Mucosa of rectum (tissue), 2 donors: ENCODE results near the gene FBXL3.

ENCODE experiments used
- H3K27ac ChIP-seq, 2 donors: one replicate each; pipeline ENCODE4 v1.7.0; 2013; ENCODE audit warnings: inconsistent platforms in 2 of 2, low read depth in 2 of 2, low read length in 2 of 2
- H3K27me3 ChIP-seq, 2 donors: one replicate each; pipeline ENCODE4 v1.7.0; 2013; ENCODE audit warnings: low read length in 2 of 2; ENCODE audit not compliant: control insufficient read depth in 2 of 2, insufficient read depth in 2 of 2
- H3K36me3 ChIP-seq, 2 donors: one replicate each; pipeline ENCODE4 v1.7.0; 2013; ENCODE audit warnings: low read length in 2 of 2; ENCODE audit not compliant: control insufficient read depth in 2 of 2, insufficient read depth in 2 of 2
- H3K4me1 ChIP-seq, 2 donors: one replicate each; pipeline ENCODE4 v1.7.0; 2013; ENCODE audit warnings: low read length in 2 of 2, mild to moderate bottlenecking in 1 of 2; ENCODE audit not compliant: control insufficient read depth in 2 of 2, insufficient read depth in 2 of 2
- H3K4me3 ChIP-seq, 2 donors: one replicate each; pipeline ENCODE4 v1.7.0; 2013; ENCODE audit warnings: low read length in 2 of 2
- H3K9ac ChIP-seq, 2 donors: one replicate each; pipeline ENCODE4 v1.7.0; 2013; ENCODE audit warnings: low read length in 2 of 2, low read depth in 1 of 2, mild to moderate bottlenecking in 1 of 2
- H3K9me3 ChIP-seq, 2 donors: one replicate each; pipeline ENCODE4 v1.7.0; 2013; ENCODE audit warnings: low read length in 2 of 2; ENCODE audit not compliant: control insufficient read depth in 2 of 2
- donor health status: healthy.
- donor health status: Normal muscosa, but diverticular disease.

Gene FBXL3

GRCh38 chr13:77047649-77048343, 20.8 kb upstream of the FBXL3 start:
- H3K36me3 ChIP-seq = peaks cover 12 to 37% of the 10 kb centered on the region in 2 donors

DNA sequence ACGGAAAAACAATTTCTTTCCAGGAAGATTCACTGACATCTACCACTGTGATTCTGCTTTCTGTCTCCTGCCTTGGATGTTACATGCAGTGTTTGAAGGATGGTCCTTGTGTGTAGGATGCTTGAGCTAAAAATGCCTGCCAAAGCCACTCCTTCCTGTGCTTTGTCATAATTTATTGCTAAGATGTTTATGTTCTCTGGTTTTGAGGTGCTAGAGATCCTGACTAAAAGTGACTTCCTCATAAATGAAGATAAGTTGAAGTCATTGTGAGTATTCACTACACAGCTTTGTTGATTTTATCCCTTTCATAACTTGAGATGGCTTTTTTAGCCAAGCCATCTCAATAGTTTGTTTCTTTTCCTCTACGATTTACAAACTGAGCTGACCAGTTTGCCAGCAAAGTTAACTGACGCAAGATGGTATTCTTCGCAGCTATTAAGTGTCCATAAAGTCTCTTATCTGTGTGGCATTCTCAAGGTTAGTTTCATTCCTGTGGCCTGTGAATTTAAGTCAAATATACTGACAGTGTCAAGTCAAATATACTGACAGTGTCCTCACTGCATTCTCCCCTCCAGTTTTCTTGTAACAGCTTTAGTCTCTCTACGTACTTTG, 15.7 kb upstream of the FBXL3 start:
- Histone ChIP-seq H3K36me3 (peaks cover 5 to 9% of the 10 kb centered on the region in 2 donors), H3K9ac (no peak overlapping the region), H3K4me1 (no peaks in the 10 kb centered on the region), H3K27me3 (no peaks in the 10 kb centered on the region), H3K27ac (no peak overlapping the region), H3K4me3 (no peak overlapping the region), H3K9me3 (no peaks in the 10 kb centered on the region)

More at GRCh38 chr13:77047649-77048343, 20.8 kb upstream of the FBXL3 start:
- Histone ChIP-seq H3K4me1 (no peaks in the 10 kb centered on the region), H3K9ac (no peak overlapping the region), H3K27me3 (no peaks in the 10 kb centered on the region), H3K9me3 (no peaks in the 10 kb centered on the region), H3K27ac (no peak overlapping the region), H3K4me3 (no peak overlapping the region)

DNA sequence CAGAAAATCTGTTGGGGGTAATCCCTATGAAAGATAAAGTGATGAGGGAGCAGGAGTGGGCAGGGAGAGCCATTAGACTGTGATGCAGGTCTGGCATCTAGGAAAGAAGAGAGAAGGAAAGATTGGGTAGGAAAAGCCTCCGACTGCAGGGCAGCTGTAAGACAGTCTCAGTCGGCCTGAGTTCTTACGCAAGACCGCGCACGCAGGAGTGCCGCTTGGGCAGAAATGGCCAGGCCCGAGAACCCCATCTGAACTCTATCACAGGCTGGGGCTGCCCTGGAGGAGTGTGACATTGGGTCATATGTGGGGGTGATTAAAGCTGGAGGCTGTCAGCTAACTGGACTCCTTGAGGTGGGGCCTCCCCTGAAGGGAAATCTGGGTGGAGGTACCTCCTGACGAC, 13.9 kb upstream of the FBXL3 start:
- no peaks in the 10 kb centered on the region for H3K9me3 ChIP-seq
- no peak overlapping the region for H3K9ac ChIP-seq
- no peak overlapping the region for H3K4me3 ChIP-seq
- no peaks in the 10 kb centered on the region for H3K27me3 ChIP-seq
- no peaks in the 10 kb centered on the region for H3K4me1 ChIP-seq
- H3K27ac ChIP-seq = no peak overlapping the region
- H3K36me3 ChIP-seq = peaks cover 5 to 6% of the 10 kb centered on the region in 2 donors

GRCh38 chr13:77040076-77040475, 13.1 kb upstream of the FBXL3 start:
- H3K9ac ChIP-seq = no peak overlapping the region
- H3K4me1 ChIP-seq = no peaks in the 10 kb centered on the region
- peaks cover 3 to 4% of the 10 kb centered on the region in 2 donors for H3K36me3 ChIP-seq
- no peaks in the 10 kb centered on the region for H3K9me3 ChIP-seq
- H3K27ac ChIP-seq = no peak overlapping the region
- H3K27me3 ChIP-seq = no peaks in the 10 kb centered on the region
- H3K4me3 ChIP-seq = no peak overlapping the region

DNA sequence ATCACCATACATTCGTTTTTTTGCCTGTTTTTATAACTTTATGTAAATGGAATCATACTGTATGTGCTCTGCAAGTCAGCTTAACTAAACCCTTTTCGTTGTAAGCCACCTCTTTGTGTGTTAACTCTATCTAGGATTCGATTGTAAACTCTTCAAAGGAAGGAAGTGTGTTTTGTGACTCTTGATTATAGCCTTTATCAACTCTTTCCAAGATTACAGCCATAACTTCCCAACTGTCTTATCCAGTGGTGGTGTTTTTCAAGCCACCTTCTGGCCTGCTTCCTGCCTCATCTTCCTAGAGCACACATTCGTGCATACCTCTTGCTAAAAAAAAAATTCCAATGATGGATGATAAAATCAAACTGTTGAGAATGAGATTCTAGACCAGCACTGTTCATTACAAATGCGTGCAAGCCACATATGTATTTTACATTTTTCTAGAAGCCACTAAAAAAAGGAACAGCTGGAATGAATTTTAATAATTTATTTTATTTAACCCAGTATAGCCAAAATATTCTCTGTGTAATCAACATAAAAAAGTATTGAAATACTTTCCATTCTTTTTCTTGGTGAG, 12.0 kb upstream of the FBXL3 start:
- Histone ChIP-seq H3K9me3 (no peaks in the 10 kb centered on the region), H3K27me3 (no peaks in the 10 kb centered on the region), H3K4me1 (no peaks in the 10 kb centered on the region), H3K4me3 (no peak overlapping the region), H3K27ac (no peak overlapping the region), H3K9ac (no peak overlapping the region), H3K36me3 (no peaks in the 10 kb centered on the region)

DNA sequence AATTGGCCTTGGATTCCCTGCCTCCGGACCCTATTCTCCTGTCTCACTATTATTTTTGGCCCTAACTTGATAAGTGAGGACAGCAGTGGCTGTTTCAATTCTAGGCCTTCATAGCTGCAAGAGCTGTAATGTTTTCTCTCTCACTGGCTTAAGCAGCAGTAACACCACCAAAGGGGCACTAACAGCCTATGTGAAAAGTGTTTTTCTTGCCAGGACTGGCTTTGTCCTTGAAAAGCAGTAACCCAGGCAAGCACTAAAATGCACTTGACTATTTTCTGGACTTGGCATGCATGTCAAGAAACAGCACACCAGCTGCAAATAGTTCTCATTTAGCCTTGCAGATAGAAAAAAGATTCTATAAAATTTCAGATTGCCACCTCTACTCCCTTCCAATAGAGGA, 9.3 kb upstream of the FBXL3 start:
- Histone ChIP-seq H3K9me3 (no peaks in the 10 kb centered on the region), H3K4me1 (no peaks in the 10 kb centered on the region), H3K27me3 (no peaks in the 10 kb centered on the region), H3K9ac (no peak overlapping the region), H3K36me3 (no peaks in the 10 kb centered on the region), H3K27ac (no peak overlapping the region), H3K4me3 (no peak overlapping the region)

DNA sequence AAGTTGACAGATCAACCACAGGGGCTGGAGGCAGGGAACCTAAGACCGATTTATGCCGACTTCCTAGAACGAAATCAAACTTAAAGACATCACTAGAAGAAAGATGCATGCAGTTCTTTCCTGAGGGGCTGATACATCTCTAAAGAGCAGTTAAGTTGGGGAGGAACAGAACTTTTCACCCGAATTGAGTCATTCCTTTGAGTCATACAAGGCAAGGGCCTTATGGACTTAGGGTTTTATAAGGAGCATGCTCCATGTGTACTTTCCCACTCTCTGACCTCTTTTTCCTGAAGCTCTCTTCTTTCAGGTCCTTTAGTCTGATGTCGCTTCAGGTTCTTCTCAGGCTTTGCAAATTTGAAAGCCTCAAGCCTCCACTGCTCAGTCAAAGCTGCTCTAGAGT, 7.9 kb upstream of the FBXL3 start:
- H3K36me3 ChIP-seq = no peaks in the 10 kb centered on the region
- H3K9ac ChIP-seq = no peak overlapping the region
- no peaks in the 10 kb centered on the region for H3K9me3 ChIP-seq
- H3K4me1 ChIP-seq = no peaks in the 10 kb centered on the region
- H3K4me3 ChIP-seq = no peak overlapping the region
- no peaks in the 10 kb centered on the region for H3K27me3 ChIP-seq
- H3K27ac ChIP-seq = no peak overlapping the region

DNA sequence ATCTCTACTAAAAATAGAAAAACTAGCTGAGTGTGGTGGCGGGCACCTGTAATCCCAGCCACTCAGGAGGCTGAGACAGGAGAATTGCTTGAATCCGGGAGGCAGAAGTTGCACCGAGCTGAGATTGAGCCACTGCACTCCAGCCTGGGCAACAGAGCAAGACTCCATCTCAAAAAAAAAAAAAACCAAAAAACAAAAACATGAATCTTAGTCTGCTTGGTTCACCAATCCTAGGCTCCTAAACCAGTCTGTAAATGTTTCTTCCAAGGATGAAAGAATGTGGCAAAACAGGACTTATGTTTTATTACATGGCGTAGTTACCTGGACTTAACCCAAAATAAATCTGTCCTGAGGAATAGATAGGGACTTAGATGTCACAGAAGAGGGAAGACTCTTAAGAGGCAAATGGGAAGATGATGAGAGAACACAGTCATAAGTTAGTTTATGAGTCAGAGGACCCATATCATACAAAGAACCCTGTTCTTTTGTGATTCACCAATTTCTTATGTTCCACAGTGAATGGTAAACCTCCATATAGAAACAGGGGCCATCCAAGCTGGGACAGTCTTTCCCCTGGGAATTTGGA, 6.9 kb upstream of the FBXL3 start:
- Histone ChIP-seq H3K9ac (no peak overlapping the region), H3K27me3 (no peaks in the 10 kb centered on the region), H3K4me1 (no peaks in the 10 kb centered on the region), H3K27ac (no peak overlapping the region), H3K36me3 (no peaks in the 10 kb centered on the region), H3K4me3 (no peak overlapping the region), H3K9me3 (no peaks in the 10 kb centered on the region)

- Histone ChIP-seq H3K9ac (no peak overlapping the region), H3K9me3 (no peaks in the 10 kb centered on the region), H3K36me3 (no peaks in the 10 kb centered on the region), H3K27me3 (no peaks in the 10 kb centered on the region), H3K4me3 (no peak overlapping the region), H3K27ac (no peak overlapping the region), H3K4me1 (peaks cover 0 to 4% of the 10 kb centered on the region in 2 donors)
These were observed 4.8 kb upstream of the FBXL3 start for GRCh38 chr13:77031656-77032243.

GRCh38 chr13:77029436-77029835, 2.5 kb upstream of the FBXL3 start:
- no peak overlapping the region for H3K27ac ChIP-seq
- H3K27me3 ChIP-seq = no peaks in the 10 kb centered on the region
- H3K9ac ChIP-seq = no peak overlapping the region
- no peaks in the 10 kb centered on the region for H3K9me3 ChIP-seq
- H3K4me1 ChIP-seq = peaks cover 0 to 11% of the 10 kb centered on the region in 2 donors
- H3K36me3 ChIP-seq = no peaks in the 10 kb centered on the region
- H3K4me3 ChIP-seq = no peak overlapping the region
